H1 (cell line): ENCODE measurements around the gene ARHGEF1. TPM values are rescaled to one million over a fixed set of nuclear protein-coding genes. Genes with fewer than 3 reads are reported as not detected.
A peak's percentile ranks its signal among the peaks of the same experiment; 100 is the strongest.

Experiments used
- CTCF ChIA-PET: fragments of 300-600 bp; sonication (Branson Sonifier 250); formaldehyde crosslinking; loops from one replicate; lab custom pipeline; 2021; ENCODE audit not compliant: partially characterized antibody; lab: Charles Lee
- POLR2A ChIA-PET: fragments of 300-600 bp; sonication (Branson Sonifier 250); formaldehyde crosslinking; loops from one replicate; lab custom pipeline; 2021; ENCODE audit warnings: inconsistent platforms; ENCODE audit not compliant: partially characterized antibody; lab: Charles Lee
- DNase-seq, 2 experiments: peaks; one replicate each; pipeline versions ENCODE4 v3.0.0 to v3.0.0-alpha.2; 2010 to 2022; ENCODE audit warnings: low spot score in 2 of 2, low read depth in 1 of 2, mixed read lengths in 1 of 2
- FAIRE-seq: peaks from 2 replicates; lab custom pipeline; 2011; peaks lifted over from hg19 to GRCh38; lab: Jason Lieb, UNC
- H2AFZ ChIP-seq: 2 replicates; pipeline ENCODE4 v1.8.1; 2012; ENCODE audit warnings: low read length, inconsistent platforms
- H2AK5ac ChIP-seq: 2 replicates; pipeline ENCODE4 v1.6.1; 2013; ENCODE audit warnings: low read depth, low read length
- H2BK120ac ChIP-seq: replicated peaks from 2 replicates; pipeline ENCODE3; 2013; ENCODE audit warnings: low read depth, low read length, inconsistent platforms
- H2BK12ac ChIP-seq: 2 replicates; pipeline ENCODE4 v1.6.1; 2013; ENCODE audit warnings: low read depth, low read length
- H2BK15ac ChIP-seq: 2 replicates; pipeline ENCODE4 v1.6.1; 2013; ENCODE audit warnings: low read length
- H2BK20ac ChIP-seq: 2 replicates; pipeline ENCODE4 v1.6.1; 2013; ENCODE audit warnings: low read length
- H2BK5ac ChIP-seq: 2 replicates; pipeline ENCODE4 v1.6.1; 2013; ENCODE audit warnings: low read depth, low read length
- H3K14ac ChIP-seq: 2 replicates; pipeline ENCODE4 v1.6.1; 2013; ENCODE audit warnings: inconsistent platforms; ENCODE audit not compliant: insufficient read length
- H3K18ac ChIP-seq: 2 replicates; pipeline ENCODE4 v1.6.1; 2013; ENCODE audit warnings: low read length; ENCODE audit errors: extremely low read depth
- H3K23ac ChIP-seq: 2 replicates; pipeline ENCODE4 v1.6.1; 2013; ENCODE audit warnings: inconsistent platforms; ENCODE audit not compliant: insufficient read length
- H3K23me2 ChIP-seq: 2 replicates; pipeline ENCODE4 v1.6.1; 2013; ENCODE audit warnings: low read depth, low read length
- H3K27ac ChIP-seq: 2 replicates; pipeline ENCODE4 v1.6.1; 2011; ENCODE audit warnings: low read depth, low read length, inconsistent platforms
- H3K27me3 ChIP-seq, 4 experiments: replicated peaks in 1 of 4; 1 replicate in 1 of 4; 2 replicates in 3 of 4; pipeline versions ENCODE4 v1.6.1 to v1.8.1; 2011 to 2013; ENCODE audit warnings: low read length in 3 of 4, mild to moderate bottlenecking in 3 of 4, inconsistent platforms in 2 of 4, mixed read lengths in 2 of 4, moderate library complexity in 1 of 4; ENCODE audit not compliant: control insufficient read depth in 3 of 4, insufficient read depth in 3 of 4; ENCODE audit errors: extremely low read depth in 1 of 4
- H3K36me3 ChIP-seq, 4 experiments: 2 replicates each; pipeline versions ENCODE4 v1.6.1 to v1.8.1; 2011 to 2013; ENCODE audit warnings: mild to moderate bottlenecking in 4 of 4, low read length in 3 of 4, moderate library complexity in 2 of 4, control low read depth in 1 of 4, inconsistent platforms in 1 of 4; ENCODE audit not compliant: insufficient read depth in 4 of 4, control insufficient read depth in 2 of 4
- H3K4ac ChIP-seq: replicated peaks from 2 replicates; pipeline ENCODE3; 2013; ENCODE audit warnings: low read length, low read depth, mixed read lengths, inconsistent platforms; ENCODE audit not compliant: insufficient read length
- H3K4me1 ChIP-seq, 4 experiments: replicated peaks in 1 of 4; 1 replicate in 1 of 4; 2 replicates in 3 of 4; pipeline versions ENCODE4 v1.6.1 to v1.8.1; 2011 to 2013; ENCODE audit warnings: low read length in 3 of 4, inconsistent platforms in 2 of 4, mixed read lengths in 1 of 4; ENCODE audit not compliant: insufficient read depth in 4 of 4, control insufficient read depth in 3 of 4
- H3K4me2 ChIP-seq, 2 experiments: 2 replicates each; pipeline versions ENCODE4 v1.6.1 to v1.8.1; 2011 to 2013; ENCODE audit warnings: low read depth in 2 of 2, low read length in 2 of 2, control low read depth in 1 of 2, inconsistent platforms in 1 of 2, mild to moderate bottlenecking in 1 of 2; ENCODE audit not compliant: insufficient read depth in 1 of 2
- H3K4me3 ChIP-seq, 4 experiments: fragments of 200-600, 300-600 bp in 1 of 4; sonication (generic), shearing (Covaris generic), sonication (Bioruptor Twin) in 1 of 4; 2 replicates each; pipeline versions ENCODE4 v1.5.1 to v1.8.1; 2011 to 2016; ENCODE audit warnings: low read length in 4 of 4, low read depth in 3 of 4, control low read depth in 2 of 4, inconsistent platforms in 2 of 4, mild to moderate bottlenecking in 2 of 4, mixed read lengths in 1 of 4, moderate library complexity in 1 of 4; ENCODE audit not compliant: insufficient read depth in 2 of 4; ENCODE audit errors: extremely low read depth in 1 of 4
- H3K56ac ChIP-seq: replicated peaks from 2 replicates; pipeline ENCODE3; 2013; ENCODE audit warnings: low read depth, mild to moderate bottlenecking, mixed read lengths, low read length, inconsistent platforms; ENCODE audit not compliant: insufficient read length
- H3K79me1 ChIP-seq: 2 replicates; pipeline ENCODE4 v1.6.1; 2013; ENCODE audit warnings: low read depth, low read length, control low read depth
- H3K79me2 ChIP-seq, 2 experiments: 2 replicates each; pipeline versions ENCODE4 v1.6.1 to v1.8.1; 2012 to 2013; ENCODE audit warnings: low read length in 2 of 2, mild to moderate bottlenecking in 2 of 2, inconsistent platforms in 1 of 2; ENCODE audit not compliant: insufficient read depth in 2 of 2, control insufficient read depth in 1 of 2
- H3K9ac ChIP-seq, 4 experiments: replicated peaks in 1 of 4; 1 replicate in 1 of 4; 2 replicates in 3 of 4; pipeline versions ENCODE4 v1.6.1 to v1.8.1; 2011 to 2013; ENCODE audit warnings: low read depth in 3 of 4, low read length in 3 of 4, control low read depth in 2 of 4, mild to moderate bottlenecking in 2 of 4, moderate library complexity in 2 of 4, inconsistent platforms in 1 of 4; ENCODE audit errors: extremely low read depth in 1 of 4
- H3K9me3 ChIP-seq, 2 experiments: 2 replicates each; pipeline versions ENCODE4 v1.6.1 to v1.8.1; 2012 to 2013; ENCODE audit warnings: mild to moderate bottlenecking in 2 of 2, moderate library complexity in 2 of 2, control low read depth in 1 of 2, inconsistent platforms in 1 of 2, low read depth in 1 of 2, low read length in 1 of 2, mixed read lengths in 1 of 2; ENCODE audit not compliant: insufficient read depth in 2 of 2
- H4K20me1 ChIP-seq, 2 experiments: replicated peaks in 1 of 2; 2 replicates each; pipeline versions ENCODE3 to v1.8.1; 2011 to 2013; ENCODE audit warnings: inconsistent platforms in 2 of 2, low read length in 2 of 2, mild to moderate bottlenecking in 1 of 2; ENCODE audit not compliant: insufficient read depth in 2 of 2, control insufficient read depth in 1 of 2
- H4K5ac ChIP-seq: 2 replicates; pipeline ENCODE4 v1.6.1; 2013; ENCODE audit warnings: low read length, low read depth, mixed read lengths, inconsistent platforms; ENCODE audit not compliant: insufficient read length
- H4K8ac ChIP-seq: 2 replicates; pipeline ENCODE4 v1.8.0; 2013; ENCODE audit warnings: mild to moderate bottlenecking, moderate library complexity, low read length, inconsistent platforms; ENCODE audit not compliant: insufficient read depth; ENCODE audit errors: extremely low read depth
- H4K91ac ChIP-seq: replicated peaks from 2 replicates; pipeline ENCODE3; 2013; ENCODE audit warnings: low read length, mixed read lengths, inconsistent platforms; ENCODE audit not compliant: insufficient read length
- POLR2AphosphoS5 ChIP-seq: IDR thresholded peaks from 2 replicates; pipeline ENCODE4 v1.6.1; 2011; ENCODE audit warnings: low read depth, low read length
- RFX5 ChIP-seq: IDR thresholded peaks from 2 replicates; pipeline ENCODE4 v1.6.1; 2011; ENCODE audit warnings: low read depth, low read length, improper control_type of control experiment, borderline replicate concordance
- SRF ChIP-seq: IDR thresholded peaks from 2 replicates; pipeline ENCODE4 v1.6.1; 2011; ENCODE audit warnings: mild to moderate bottlenecking, low read depth, low read length, moderate library complexity
- TAF7 ChIP-seq: optimal IDR thresholded peaks from 2 replicates; pipeline ENCODE3; 2011; ENCODE audit warnings: low read depth, mild to moderate bottlenecking, inconsistent platforms, low read length, moderate library complexity, borderline replicate concordance
- WGBS, 2 experiments: shearing (Covaris generic) in 1 of 2; methylation state at CpG; one replicate each; pipeline versions ENCODE4 v1.1.6 to v1.1.7; 2013 to 2015; ENCODE audit warnings: low lambda C conversion rate in 2 of 2, mixed read lengths in 2 of 2, inconsistent platforms in 1 of 2, low coverage in 1 of 2, missing lambda C conversion rate in 1 of 2; ENCODE audit not compliant: insufficient replicate concordance in 2 of 2, insufficient coverage in 1 of 2, insufficient read length in 1 of 2; ENCODE audit errors: extremely low coverage in 1 of 2, missing lambda C conversion rate in 1 of 2; 5-methylcytosine and 5-hydroxymethylcytosine counted together
- polyA plus RNA-seq, 7 experiments: library from polyadenylated mRNA; depleted of rRNA in 3 of 7; stranded (reverse) in 5 of 7; unstranded in 2 of 7; fragments of >200 nt in 5 of 7; fragments of 200-250 nt in 2 of 7; gene quantifications; 1 replicate in 5 of 7; 2 replicates in 1 of 7; 4 replicates in 1 of 7; pipeline versions ENCODE4 v1.2.1 to v1.2.3, GENCODE V29; 2011 to 2013; ENCODE audit warnings: missing spikeins in 2 of 7, mixed read lengths in 2 of 7
- total RNA-seq: library from RNA; stranded (reverse); fragmentation: NEBNext Ultra II Directional; extraction: Animal tissue kit (Norgen Biotek cat#: 25700); gene quantifications from 2 replicates; pipeline ENCODE4 v1.2.1, GENCODE V29; 2021
- TF ChIP-seq, protein P1 (sequence below): IDR thresholded peaks from 2 replicates; pipeline ENCODE4 v1.6.1; 2011; ENCODE audit warnings: low read length, improper control_type of control experiment

The ARHGEF1 gene
- total and polyA plus RNA-seq, 2 of the 8 experiments (the other 6 are each of a cell fraction or from before 2014, with no cell fraction given) = 23.0 to 49.0 TPM

DNA sequence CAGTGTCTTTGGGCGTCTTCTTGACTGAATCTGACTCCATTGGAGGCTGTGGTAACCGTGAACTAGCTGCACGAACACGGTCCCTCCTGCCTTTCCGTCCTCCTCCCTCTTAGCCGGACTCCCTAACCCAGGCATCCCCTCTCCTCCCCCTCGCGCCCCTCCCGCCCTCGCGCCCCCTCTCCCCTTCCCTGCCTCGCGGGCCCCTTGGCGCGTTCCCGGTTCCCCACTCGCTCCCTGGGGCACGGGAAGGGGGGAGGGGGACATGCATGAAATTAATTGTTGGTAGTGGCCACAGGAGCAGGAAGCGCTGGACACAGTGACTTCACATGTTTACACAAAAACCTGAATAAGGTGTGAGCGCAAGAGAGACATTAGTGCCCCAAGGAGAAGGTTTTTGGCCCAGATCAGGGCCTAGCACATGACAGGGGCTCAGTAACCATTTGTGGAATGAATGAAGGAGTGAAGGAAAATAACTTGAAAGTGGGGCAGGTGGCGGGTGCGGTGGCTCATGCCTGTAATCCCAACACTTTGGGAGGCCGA, 37.9 kb upstream of the ARHGEF1 start:
- Histone ChIP-seq H3K27me3 (no peaks in the 10 kb centered on the region; a peak in 1 of 7 replicates), H2BK20ac (no peak overlapping the region), H2BK120ac (no peak overlapping the region), H2AK5ac (0 out of 2 replicates have a peak overlapping the region, but pooled peaks have one; percentile 65), H4K20me1 (no peaks in the 10 kb centered on the region), H2BK12ac (no peak overlapping the region), H3K56ac (no peak overlapping the region), H3K27ac (no peak overlapping the region), H3K23me2 (no peaks in the 10 kb centered on the region), H3K4me3 (no peak overlapping the region), H2BK15ac (no peak overlapping the region), H3K18ac (no peak overlapping the region), H3K36me3 (no peaks in the 10 kb centered on the region), H3K79me2 (no peaks in the 10 kb centered on the region), H3K23ac (no peak overlapping the region), H2BK5ac (no peak overlapping the region), H3K14ac (no peak overlapping the region), H4K91ac (no peak overlapping the region), H3K4me2 (no peak overlapping the region), H2AFZ (no peak overlapping the region), H4K8ac (no peak overlapping the region; the same call in 1 of the 2 replicates), H3K4me1 (no peaks in the 10 kb centered on the region; a peak in 1 of 7 replicates), H3K9me3 (peaks cover 2 to 30% of the 10 kb centered on the region in 2 experiments; a peak in 3 of 4 replicates), H3K9ac (no peak overlapping the region), H3K79me1 (no peaks in the 10 kb centered on the region), H3K4ac (no peak overlapping the region), H4K5ac (no peak overlapping the region)
- FAIRE-seq (no peak), DNase-seq (no peak)
- 92% methylated on average over 12 of the region's 23 CpGs; no CpG with 5 or more reads in 1 of the 2 experiments for WGBS, 2 experiments
- ChIA-PET POLR2A (no interaction called here), CTCF (no interaction called here)
- TF ChIP-seq TAF7 = no peak
- TF ChIP-seq SRF = no peak
- no peak for TF ChIP-seq RFX5
- no peak for TF ChIP-seq POLR2AphosphoS5
- TF ChIP-seq, protein P1, sequence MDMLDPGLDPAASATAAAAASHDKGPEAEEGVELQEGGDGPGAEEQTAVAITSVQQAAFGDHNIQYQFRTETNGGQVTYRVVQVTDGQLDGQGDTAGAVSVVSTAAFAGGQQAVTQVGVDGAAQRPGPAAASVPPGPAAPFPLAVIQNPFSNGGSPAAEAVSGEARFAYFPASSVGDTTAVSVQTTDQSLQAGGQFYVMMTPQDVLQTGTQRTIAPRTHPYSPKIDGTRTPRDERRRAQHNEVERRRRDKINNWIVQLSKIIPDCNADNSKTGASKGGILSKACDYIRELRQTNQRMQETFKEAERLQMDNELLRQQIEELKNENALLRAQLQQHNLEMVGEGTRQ = no peak
